ENCODE results near the gene RAX2. TPM values are rescaled to one million over a fixed set of nuclear protein-coding genes. Genes with fewer than 3 reads are reported as not detected.

RAX2 gene
- total and polyA plus RNA-seq, 2 donors (not counting 1 experiment from before 2014, with no cell fraction given): not detected

DNA sequence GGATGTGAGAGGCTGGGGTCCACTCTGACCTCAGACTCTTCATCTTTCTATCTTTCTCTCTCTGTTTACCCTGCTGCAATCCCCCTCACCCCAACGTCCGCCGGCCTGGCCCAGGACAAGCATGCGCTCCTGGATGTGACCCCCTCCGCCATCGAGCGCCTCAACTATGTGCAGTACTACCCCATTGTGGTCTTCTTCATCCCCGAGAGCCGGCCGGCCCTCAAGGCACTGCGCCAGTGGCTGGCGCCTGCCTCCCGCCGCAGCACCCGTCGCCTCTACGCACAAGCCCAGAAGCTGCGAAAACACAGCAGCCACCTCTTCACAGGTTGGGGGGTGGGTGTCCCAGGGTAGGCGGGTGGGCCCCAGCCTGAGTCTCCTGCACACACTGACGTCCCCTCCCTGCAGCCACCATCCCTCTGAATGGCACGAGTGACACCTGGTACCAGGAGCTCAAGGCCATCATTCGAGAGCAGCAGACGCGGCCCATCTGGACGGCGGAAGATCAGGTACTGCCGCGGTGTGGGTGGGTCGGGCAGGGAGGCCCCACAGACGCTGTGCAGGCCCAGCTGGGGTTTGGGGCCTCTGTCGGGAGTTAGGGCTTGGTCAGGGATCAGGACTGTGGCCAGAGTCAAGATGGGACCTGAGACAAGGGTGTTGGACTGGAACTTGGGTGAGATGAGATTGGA, 25.5 kb downstream of the RAX2 start:
- no peaks in the 10 kb centered on the region for H3K9me3 ChIP-seq (ENCODE audit: control insufficient read depth, insufficient read depth, low read depth, low read length)
- H3K4me2 ChIP-seq (ENCODE audit: extremely low read depth, insufficient read depth, low read length): no peak overlapping the region
- no peak overlapping the region for H3K4me3 ChIP-seq (replicated peaks in 1 of 4; ENCODE audit: control extremely low read depth in 1 of 4, insufficient read depth in 1 of 4, low read depth in 3 of 4, low read length in 4 of 4)
- no peak overlapping the region for H3K27ac ChIP-seq (ENCODE audit: insufficient read depth, low read length)
- no peak for DNase-seq (ENCODE audit: low read depth in 2 of 2)
- H2AFZ ChIP-seq (ENCODE audit: low read length): no peak overlapping the region
- no peaks in the 10 kb centered on the region for H3K27me3 ChIP-seq (ENCODE audit: control insufficient read depth, insufficient read depth, low read length)
- H3K4me1 ChIP-seq (ENCODE audit: control insufficient read depth, extremely low read depth, insufficient read depth, low read length): no peaks in the 10 kb centered on the region
- H4K20me1 ChIP-seq (ENCODE audit: control insufficient read depth, extremely low read depth, insufficient read depth, low read length): no peaks in the 10 kb centered on the region
- TF ChIP-seq EZH2 (IDR thresholded peaks at IDR 0.05; ENCODE audit: low read length, missing control alignments): no peak
- H3K79me2 ChIP-seq (ENCODE audit: control insufficient read depth, insufficient read depth, low read length): no peaks in the 10 kb centered on the region
- peaks cover 1% of the 10 kb centered on the region for H3K36me3 ChIP-seq (ENCODE audit: control insufficient read depth, insufficient read depth, low read length)
- H3K9ac ChIP-seq (ENCODE audit: insufficient read depth, low read length): no peak overlapping the region

DNA sequence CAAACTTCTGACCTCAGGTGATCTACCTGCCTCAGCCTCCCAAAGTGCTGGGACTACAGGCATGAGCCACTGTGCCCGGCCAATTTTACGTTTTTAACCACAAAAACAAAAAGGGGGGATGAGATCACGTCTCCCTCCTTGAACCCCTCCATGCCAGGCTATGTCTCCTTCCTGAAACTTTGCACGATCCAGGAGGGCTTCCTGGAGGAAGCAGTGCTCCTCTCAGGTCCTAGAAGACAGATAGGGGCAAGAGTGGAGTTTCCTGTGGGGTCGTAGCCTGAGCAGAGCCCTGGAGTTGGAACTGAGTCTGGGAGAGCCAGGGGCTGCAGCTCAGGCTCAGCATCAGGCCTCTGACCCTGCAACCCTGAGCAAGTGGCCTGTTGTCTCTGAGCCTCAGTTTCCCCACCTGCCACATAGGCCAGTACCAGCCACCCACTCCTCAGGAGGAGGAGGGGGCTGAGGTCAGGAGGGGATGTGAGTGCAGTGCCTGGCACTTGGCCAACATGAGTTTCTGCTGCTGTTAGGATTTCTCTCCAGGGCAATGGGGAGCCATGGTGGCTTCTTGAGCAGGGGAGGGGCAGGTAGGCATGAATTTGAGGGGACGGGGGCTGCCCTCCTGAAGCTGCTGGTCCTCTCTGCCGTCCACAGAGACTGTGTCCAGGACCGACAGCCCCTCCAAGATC, 26.5 kb downstream of the RAX2 start:
- Histone ChIP-seq H3K9me3 (ENCODE audit: control insufficient read depth, insufficient read depth, low read depth, low read length) (no peaks in the 10 kb centered on the region), H2AFZ (ENCODE audit: low read length) (no peak overlapping the region), H4K20me1 (ENCODE audit: control insufficient read depth, extremely low read depth, insufficient read depth, low read length) (no peaks in the 10 kb centered on the region), H3K36me3 (ENCODE audit: control insufficient read depth, insufficient read depth, low read length) (peaks cover 1% of the 10 kb centered on the region), H3K4me3 (replicated peaks in 1 of 4; ENCODE audit: control extremely low read depth in 1 of 4, insufficient read depth in 1 of 4, low read depth in 3 of 4, low read length in 4 of 4) (no peak overlapping the region), H3K27me3 (ENCODE audit: control insufficient read depth, insufficient read depth, low read length) (no peaks in the 10 kb centered on the region), H3K4me2 (ENCODE audit: extremely low read depth, insufficient read depth, low read length) (no peak overlapping the region), H3K27ac (ENCODE audit: insufficient read depth, low read length) (no peak overlapping the region), H3K4me1 (ENCODE audit: control insufficient read depth, extremely low read depth, insufficient read depth, low read length) (no peaks in the 10 kb centered on the region), H3K79me2 (ENCODE audit: control insufficient read depth, insufficient read depth, low read length) (no peaks in the 10 kb centered on the region), H3K9ac (ENCODE audit: insufficient read depth, low read length) (no peak overlapping the region)
- TF ChIP-seq EZH2 (IDR thresholded peaks at IDR 0.05; ENCODE audit: low read length, missing control alignments): no peak
- TF ChIP-seq, protein P1, sequence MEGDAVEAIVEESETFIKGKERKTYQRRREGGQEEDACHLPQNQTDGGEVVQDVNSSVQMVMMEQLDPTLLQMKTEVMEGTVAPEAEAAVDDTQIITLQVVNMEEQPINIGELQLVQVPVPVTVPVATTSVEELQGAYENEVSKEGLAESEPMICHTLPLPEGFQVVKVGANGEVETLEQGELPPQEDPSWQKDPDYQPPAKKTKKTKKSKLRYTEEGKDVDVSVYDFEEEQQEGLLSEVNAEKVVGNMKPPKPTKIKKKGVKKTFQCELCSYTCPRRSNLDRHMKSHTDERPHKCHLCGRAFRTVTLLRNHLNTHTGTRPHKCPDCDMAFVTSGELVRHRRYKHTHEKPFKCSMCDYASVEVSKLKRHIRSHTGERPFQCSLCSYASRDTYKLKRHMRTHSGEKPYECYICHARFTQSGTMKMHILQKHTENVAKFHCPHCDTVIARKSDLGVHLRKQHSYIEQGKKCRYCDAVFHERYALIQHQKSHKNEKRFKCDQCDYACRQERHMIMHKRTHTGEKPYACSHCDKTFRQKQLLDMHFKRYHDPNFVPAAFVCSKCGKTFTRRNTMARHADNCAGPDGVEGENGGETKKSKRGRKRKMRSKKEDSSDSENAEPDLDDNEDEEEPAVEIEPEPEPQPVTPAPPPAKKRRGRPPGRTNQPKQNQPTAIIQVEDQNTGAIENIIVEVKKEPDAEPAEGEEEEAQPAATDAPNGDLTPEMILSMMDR (conservative IDR thresholded peaks at IDR 0.05 in 1 of 2, IDR thresholded peaks at IDR 0.05 in 1 of 2; ENCODE audit: low read depth in 1 of 2, low read length in 2 of 2): no peak
- no peak for DNase-seq (ENCODE audit: low read depth in 2 of 2)

DNA sequence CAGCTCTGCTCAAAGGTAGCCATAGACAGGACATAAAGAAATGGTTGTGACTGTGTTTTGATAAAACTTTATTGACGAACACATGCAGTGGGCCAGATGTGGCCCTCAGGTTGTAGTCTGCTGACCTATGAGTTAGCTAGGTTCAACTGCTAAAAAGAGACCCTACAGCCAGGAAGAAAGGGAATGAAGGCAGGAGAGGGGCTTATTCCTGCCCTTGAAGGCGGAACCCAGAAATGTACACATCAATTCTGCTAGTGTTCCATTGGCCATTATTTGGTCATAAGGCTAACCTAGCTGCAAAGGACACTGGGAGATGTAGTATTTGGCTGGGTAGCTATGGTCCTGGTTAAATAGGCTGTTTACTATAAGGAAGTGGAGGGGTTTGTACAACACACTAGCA, 28.5 kb downstream of the RAX2 start:
- DNase-seq (ENCODE audit: low read depth in 2 of 2): no peak
- no peak for TF ChIP-seq EZH2 (IDR thresholded peaks at IDR 0.05; ENCODE audit: low read length, missing control alignments)
- TF ChIP-seq, protein P1 (conservative IDR thresholded peaks at IDR 0.05 in 1 of 2, IDR thresholded peaks at IDR 0.05 in 1 of 2; ENCODE audit: low read depth in 1 of 2, low read length in 2 of 2): no peak
- H3K4me3 ChIP-seq (replicated peaks in 1 of 4; ENCODE audit: control extremely low read depth in 1 of 4, insufficient read depth in 1 of 4, low read depth in 3 of 4, low read length in 4 of 4): no peak overlapping the region
- H3K27me3 ChIP-seq (ENCODE audit: control insufficient read depth, insufficient read depth, low read length): no peaks in the 10 kb centered on the region
- H3K27ac ChIP-seq (ENCODE audit: insufficient read depth, low read length): no peak overlapping the region
- no peaks in the 10 kb centered on the region for H4K20me1 ChIP-seq (ENCODE audit: control insufficient read depth, extremely low read depth, insufficient read depth, low read length)
- no peak overlapping the region for H2AFZ ChIP-seq (ENCODE audit: low read length)
- H3K4me2 ChIP-seq (ENCODE audit: extremely low read depth, insufficient read depth, low read length): no peak overlapping the region
- no peak overlapping the region for H3K9ac ChIP-seq (ENCODE audit: insufficient read depth, low read length)
- no peaks in the 10 kb centered on the region for H3K4me1 ChIP-seq (ENCODE audit: control insufficient read depth, extremely low read depth, insufficient read depth, low read length)
- H3K36me3 ChIP-seq (ENCODE audit: control insufficient read depth, insufficient read depth, low read length): no peaks in the 10 kb centered on the region
- no peaks in the 10 kb centered on the region for H3K9me3 ChIP-seq (ENCODE audit: control insufficient read depth, insufficient read depth, low read depth, low read length)
- no peaks in the 10 kb centered on the region for H3K79me2 ChIP-seq (ENCODE audit: control insufficient read depth, insufficient read depth, low read length)

All from fibroblast of lung (primary cell).